WTC11 (cell line): ENCODE data around the gene DKK3.

Source experiments
- FOXP1 ChIP-seq: sonication (generic); formaldehyde crosslinking; IDR thresholded peaks from 2 replicates; pipeline ENCODE4 v1.8.0; 2022; ENCODE audit warnings: missing genetic modification reagents, mild to moderate bottlenecking, moderate library complexity, borderline replicate concordance
- KAT7 ChIP-seq: sonication (generic); formaldehyde crosslinking; IDR thresholded peaks from 2 replicates; pipeline ENCODE4 v1.8.1; 2023; ENCODE audit warnings: missing genetic modification reagents, mild to moderate bottlenecking, borderline replicate concordance
- SP1 ChIP-seq: sonication (generic); formaldehyde crosslinking; conservative IDR thresholded peaks from 2 replicates; pipeline ENCODE4 v1.8.1; 2022; ENCODE audit warnings: missing genetic modification reagents
- TEAD4 ChIP-seq: sonication (generic); formaldehyde crosslinking; IDR thresholded peaks from 2 replicates; pipeline ENCODE4 v1.8.0; 2022; ENCODE audit warnings: mild to moderate bottlenecking, missing genetic modification reagents
- TF ChIP-seq, protein P1 (sequence below): sonication (generic); formaldehyde crosslinking; IDR thresholded peaks from 2 replicates; pipeline ENCODE4 v1.8.1; 2023; ENCODE audit warnings: mild to moderate bottlenecking, missing genetic modification reagents
- TF ChIP-seq, protein P2 (sequence below): fragments of 200-600 bp; IDR thresholded peaks from 2 replicates; pipeline ENCODE4 v1.8.0; 2022; ENCODE audit warnings: antibody characterized with exemption
- TF ChIP-seq, protein P3 (sequence below): sonication (generic); formaldehyde crosslinking; IDR thresholded peaks from 2 replicates; pipeline ENCODE4 v1.8.1; 2022; ENCODE audit warnings: low read depth, missing genetic modification reagents, borderline replicate concordance
- TF ChIP-seq, protein P4 (sequence below): sonication (generic); formaldehyde crosslinking; IDR thresholded peaks from 2 replicates; pipeline ENCODE4 v1.8.0; 2022; ENCODE audit warnings: mild to moderate bottlenecking, missing genetic modification reagents
- TF ChIP-seq, protein P5 (sequence below): sonication (generic); formaldehyde crosslinking; IDR thresholded peaks from 2 replicates; pipeline ENCODE4 v1.8.0; 2022; ENCODE audit warnings: missing genetic modification reagents

DNA sequence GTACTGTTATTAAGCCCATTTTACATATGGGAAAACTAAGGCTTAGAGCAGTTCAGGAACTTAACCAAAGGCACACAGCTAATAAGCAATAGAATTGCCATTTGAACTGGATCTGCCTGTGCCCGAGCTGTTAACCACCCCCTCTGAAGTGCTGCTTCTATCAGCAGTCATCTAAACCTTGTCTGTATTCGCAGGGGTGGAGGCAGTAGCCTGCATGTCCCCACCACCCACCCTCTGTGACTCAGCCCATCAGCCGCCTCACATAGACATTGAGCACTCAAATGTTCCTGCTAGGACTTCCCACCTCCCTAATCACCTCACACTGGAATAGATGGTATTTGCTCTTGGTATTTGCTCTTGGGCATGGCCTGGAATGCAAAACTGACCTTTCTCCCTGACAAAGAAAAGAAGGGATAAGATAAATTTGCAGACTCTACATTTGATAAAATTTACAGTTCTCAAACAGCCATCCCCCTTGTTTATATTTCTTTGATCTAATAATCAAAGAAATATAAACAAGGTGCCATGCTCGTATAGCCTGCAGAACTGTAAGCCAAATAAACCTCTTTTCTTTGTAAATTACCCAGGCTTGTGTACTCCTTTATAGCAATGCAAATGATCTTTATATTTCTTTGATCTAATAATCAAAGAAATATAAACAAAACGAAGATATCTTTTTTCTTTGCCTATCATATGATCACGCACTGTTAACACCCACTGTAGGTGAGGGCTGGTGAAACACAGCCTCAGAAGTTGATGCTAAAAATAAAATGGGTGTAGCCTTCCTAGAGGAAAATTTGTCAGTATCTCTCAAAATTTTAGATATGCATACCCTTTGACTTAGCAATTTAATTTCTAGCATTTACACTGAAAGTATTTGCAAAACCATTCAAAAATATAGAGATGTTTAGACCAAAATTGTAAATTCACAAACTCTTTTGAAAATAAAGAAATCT is 15.9 kb downstream of the DKK3 start:
- no peak for TF ChIP-seq SP1 (CRISPR knock-in tag)
- TF ChIP-seq, protein P1, sequence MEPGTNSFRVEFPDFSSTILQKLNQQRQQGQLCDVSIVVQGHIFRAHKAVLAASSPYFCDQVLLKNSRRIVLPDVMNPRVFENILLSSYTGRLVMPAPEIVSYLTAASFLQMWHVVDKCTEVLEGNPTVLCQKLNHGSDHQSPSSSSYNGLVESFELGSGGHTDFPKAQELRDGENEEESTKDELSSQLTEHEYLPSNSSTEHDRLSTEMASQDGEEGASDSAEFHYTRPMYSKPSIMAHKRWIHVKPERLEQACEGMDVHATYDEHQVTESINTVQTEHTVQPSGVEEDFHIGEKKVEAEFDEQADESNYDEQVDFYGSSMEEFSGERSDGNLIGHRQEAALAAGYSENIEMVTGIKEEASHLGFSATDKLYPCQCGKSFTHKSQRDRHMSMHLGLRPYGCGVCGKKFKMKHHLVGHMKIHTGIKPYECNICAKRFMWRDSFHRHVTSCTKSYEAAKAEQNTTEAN, result no peak
- TF ChIP-seq, protein P2, sequence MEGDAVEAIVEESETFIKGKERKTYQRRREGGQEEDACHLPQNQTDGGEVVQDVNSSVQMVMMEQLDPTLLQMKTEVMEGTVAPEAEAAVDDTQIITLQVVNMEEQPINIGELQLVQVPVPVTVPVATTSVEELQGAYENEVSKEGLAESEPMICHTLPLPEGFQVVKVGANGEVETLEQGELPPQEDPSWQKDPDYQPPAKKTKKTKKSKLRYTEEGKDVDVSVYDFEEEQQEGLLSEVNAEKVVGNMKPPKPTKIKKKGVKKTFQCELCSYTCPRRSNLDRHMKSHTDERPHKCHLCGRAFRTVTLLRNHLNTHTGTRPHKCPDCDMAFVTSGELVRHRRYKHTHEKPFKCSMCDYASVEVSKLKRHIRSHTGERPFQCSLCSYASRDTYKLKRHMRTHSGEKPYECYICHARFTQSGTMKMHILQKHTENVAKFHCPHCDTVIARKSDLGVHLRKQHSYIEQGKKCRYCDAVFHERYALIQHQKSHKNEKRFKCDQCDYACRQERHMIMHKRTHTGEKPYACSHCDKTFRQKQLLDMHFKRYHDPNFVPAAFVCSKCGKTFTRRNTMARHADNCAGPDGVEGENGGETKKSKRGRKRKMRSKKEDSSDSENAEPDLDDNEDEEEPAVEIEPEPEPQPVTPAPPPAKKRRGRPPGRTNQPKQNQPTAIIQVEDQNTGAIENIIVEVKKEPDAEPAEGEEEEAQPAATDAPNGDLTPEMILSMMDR, result no peak
- TF ChIP-seq, protein P3, sequence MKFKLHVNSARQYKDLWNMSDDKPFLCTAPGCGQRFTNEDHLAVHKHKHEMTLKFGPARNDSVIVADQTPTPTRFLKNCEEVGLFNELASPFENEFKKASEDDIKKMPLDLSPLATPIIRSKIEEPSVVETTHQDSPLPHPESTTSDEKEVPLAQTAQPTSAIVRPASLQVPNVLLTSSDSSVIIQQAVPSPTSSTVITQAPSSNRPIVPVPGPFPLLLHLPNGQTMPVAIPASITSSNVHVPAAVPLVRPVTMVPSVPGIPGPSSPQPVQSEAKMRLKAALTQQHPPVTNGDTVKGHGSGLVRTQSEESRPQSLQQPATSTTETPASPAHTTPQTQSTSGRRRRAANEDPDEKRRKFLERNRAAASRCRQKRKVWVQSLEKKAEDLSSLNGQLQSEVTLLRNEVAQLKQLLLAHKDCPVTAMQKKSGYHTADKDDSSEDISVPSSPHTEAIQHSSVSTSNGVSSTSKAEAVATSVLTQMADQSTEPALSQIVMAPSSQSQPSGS (CRISPR knock-in tag), result no peak
- TF ChIP-seq, protein P4, sequence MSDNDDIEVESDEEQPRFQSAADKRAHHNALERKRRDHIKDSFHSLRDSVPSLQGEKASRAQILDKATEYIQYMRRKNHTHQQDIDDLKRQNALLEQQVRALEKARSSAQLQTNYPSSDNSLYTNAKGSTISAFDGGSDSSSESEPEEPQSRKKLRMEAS (CRISPR knock-in tag), result no peak
- TF ChIP-seq FOXP1, result no peak
- no peak for TF ChIP-seq TEAD4 (CRISPR knock-in tag)
- TF ChIP-seq, protein P5, sequence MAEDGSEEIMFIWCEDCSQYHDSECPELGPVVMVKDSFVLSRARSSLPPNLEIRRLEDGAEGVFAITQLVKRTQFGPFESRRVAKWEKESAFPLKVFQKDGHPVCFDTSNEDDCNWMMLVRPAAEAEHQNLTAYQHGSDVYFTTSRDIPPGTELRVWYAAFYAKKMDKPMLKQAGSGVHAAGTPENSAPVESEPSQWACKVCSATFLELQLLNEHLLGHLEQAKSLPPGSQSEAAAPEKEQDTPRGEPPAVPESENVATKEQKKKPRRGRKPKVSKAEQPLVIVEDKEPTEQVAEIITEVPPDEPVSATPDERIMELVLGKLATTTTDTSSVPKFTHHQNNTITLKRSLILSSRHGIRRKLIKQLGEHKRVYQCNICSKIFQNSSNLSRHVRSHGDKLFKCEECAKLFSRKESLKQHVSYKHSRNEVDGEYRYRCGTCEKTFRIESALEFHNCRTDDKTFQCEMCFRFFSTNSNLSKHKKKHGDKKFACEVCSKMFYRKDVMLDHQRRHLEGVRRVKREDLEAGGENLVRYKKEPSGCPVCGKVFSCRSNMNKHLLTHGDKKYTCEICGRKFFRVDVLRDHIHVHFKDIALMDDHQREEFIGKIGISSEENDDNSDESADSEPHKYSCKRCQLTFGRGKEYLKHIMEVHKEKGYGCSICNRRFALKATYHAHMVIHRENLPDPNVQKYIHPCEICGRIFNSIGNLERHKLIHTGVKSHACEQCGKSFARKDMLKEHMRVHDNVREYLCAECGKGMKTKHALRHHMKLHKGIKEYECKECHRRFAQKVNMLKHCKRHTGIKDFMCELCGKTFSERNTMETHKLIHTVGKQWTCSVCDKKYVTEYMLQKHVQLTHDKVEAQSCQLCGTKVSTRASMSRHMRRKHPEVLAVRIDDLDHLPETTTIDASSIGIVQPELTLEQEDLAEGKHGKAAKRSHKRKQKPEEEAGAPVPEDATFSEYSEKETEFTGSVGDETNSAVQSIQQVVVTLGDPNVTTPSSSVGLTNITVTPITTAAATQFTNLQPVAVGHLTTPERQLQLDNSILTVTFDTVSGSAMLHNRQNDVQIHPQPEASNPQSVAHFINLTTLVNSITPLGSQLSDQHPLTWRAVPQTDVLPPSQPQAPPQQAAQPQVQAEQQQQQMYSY (CRISPR knock-in tag), result no peak
- no peak for TF ChIP-seq KAT7 (CRISPR knock-in tag)
